ENCODE data around the gene TMEM131.
A peak's percentile ranks its signal among the peaks of the same experiment; 100 is the strongest.

TMEM131 gene

DNA sequence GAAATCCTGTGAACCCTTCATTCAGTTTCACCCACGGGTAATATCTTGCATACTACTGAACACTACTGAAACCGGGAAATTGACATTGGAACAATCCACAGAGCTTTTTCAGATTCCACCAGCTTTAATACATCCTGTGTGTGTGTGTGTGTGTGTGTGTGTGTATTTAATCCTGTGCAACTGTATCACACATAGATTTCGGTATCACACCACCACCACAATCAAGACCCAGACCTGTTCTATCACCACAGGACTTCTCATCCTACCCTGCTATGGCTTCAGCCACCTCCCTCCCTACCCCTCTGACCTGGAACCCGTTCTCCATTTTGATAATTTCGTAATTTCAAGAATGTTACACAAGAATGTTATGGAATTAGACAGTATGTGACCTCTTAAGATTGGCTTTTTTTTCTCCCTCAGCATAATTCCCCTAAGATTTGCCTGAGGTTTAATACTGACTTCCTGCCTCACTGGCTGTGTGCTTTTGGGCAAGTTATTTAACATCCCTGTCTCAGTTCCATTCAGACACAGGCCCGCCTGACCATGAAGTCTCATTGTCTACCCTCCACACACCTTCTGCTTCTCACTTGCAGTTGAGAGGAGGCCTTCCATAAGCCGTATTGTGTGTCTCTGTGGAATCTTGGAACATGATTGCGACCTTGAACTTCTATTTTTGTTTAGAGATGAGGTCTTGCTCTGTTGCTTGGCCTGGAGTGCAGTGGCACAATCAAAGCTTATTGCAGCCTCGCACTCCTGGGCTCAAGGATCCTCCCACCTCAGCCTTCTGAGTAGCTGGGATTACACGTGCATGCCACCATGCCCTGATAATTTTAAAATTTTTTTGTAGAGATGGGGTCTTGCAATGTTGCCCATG is 14.4 kb upstream of the TMEM131 start:
- Mint-ChIP-seq H3K36me3 (no peaks in the 10 kb centered on the region), H3K27me3 (no peaks in the 10 kb centered on the region), H3K4me1 (peaks cover 34 to 68% of the 10 kb centered on the region in 2 donors), H3K4me3 (peak overlapping the region; percentile 15 to 72), H3K27ac (peak overlapping the region; percentile 78), H3K9me3 (no peaks in the 10 kb centered on the region)
- ATAC-seq (replicated peaks) (no peak), DNase-seq (no peak)

DNA sequence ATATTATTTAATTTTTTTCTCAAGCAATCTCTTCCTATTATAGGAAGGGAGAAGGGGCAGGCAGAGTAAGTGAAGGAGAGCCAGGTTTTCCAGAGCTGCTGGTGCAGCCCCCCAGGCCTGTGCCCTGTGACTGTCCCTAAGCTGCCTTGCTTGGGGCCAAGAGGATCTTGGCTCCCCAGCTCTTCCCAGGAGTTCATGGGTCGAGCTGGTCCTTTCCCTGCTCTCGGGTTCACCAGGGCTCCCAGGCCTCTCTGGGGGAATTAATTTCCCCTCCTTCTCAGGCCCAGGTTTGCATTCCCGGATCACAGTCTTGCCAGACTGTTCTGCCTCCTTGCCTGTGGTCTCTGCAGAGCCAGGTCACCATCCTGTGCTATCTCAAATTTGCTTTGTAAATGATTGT is 12.7 kb upstream of the TMEM131 start:
- Mint-ChIP-seq H3K27ac (peak overlapping the region; percentile 17), H3K9me3 (no peaks in the 10 kb centered on the region), H3K4me3 (no peak overlapping the region), H3K36me3 (no peaks in the 10 kb centered on the region), H3K27me3 (no peaks in the 10 kb centered on the region), H3K4me1 (peaks cover 23 to 56% of the 10 kb centered on the region in 2 donors)
- DNase-seq (no peak), ATAC-seq (replicated peaks) (no peak)

DNA sequence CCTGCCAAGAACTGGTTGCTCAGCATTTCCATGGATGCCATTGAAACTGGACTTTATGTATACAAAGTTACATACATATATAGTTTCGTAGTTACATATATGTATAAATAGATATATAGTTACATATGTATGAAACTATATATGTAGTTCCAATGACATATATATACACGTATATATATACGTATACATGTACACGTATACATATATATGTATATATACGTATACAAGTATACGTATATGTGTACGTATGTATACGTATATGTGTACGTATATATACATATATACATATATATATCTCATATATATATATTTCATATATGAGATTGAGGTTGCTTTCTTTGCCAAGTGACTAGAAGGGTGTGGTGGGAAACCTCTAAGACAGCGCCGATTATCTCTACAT is 10.6 kb upstream of the TMEM131 start:
- DNase-seq (no peak), ATAC-seq (replicated peaks) (no peak)
- Mint-ChIP-seq H3K4me1 (peaks cover 19 to 44% of the 10 kb centered on the region in 2 donors), H3K36me3 (no peaks in the 10 kb centered on the region), H3K27ac (no peak overlapping the region), H3K4me3 (no peak overlapping the region), H3K27me3 (no peaks in the 10 kb centered on the region), H3K9me3 (no peaks in the 10 kb centered on the region)

GRCh38 chr2:98004613-98005012 is 8.9 kb upstream of the TMEM131 start:
- no peak for ATAC-seq (replicated peaks)
- H3K27ac Mint-ChIP-seq: no peak overlapping the region
- DNase-seq: no peak
- H3K4me3 Mint-ChIP-seq: no peak overlapping the region
- peaks cover 10 to 41% of the 10 kb centered on the region in 2 donors for H3K4me1 Mint-ChIP-seq
- H3K36me3 Mint-ChIP-seq: peaks cover 0 to under 1% of the 10 kb centered on the region in 2 donors
- H3K27me3 Mint-ChIP-seq: no peaks in the 10 kb centered on the region
- no peaks in the 10 kb centered on the region for H3K9me3 Mint-ChIP-seq

DNA sequence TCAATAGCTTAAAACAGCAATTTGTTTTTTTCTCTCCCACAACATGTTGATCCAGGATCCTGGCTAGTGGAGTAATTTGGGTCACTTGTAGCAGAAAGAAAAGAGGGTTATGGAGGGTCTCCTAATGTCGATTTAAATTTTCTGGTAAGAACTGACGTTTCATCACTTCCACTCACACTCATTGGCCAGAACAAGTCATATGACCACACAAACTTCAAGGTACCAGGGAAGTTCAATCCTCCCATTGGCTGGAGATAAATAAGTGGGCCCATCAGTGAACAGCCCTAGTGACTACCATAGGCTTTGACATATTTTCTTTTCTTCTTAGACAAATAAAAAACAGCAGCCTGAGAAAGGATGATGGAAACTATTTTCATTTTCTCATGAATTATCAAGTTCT is 8.3 kb upstream of the TMEM131 start:
- ATAC-seq (replicated peaks) (no peak), DNase-seq (no peak)
- no peak overlapping the region for H3K27ac Mint-ChIP-seq
- H3K36me3 Mint-ChIP-seq: peaks cover 0 to 3% of the 10 kb centered on the region in 2 donors
- no peak overlapping the region for H3K4me3 Mint-ChIP-seq
- H3K4me1 Mint-ChIP-seq: peaks cover 14 to 41% of the 10 kb centered on the region in 2 donors
- no peaks in the 10 kb centered on the region for H3K9me3 Mint-ChIP-seq
- H3K27me3 Mint-ChIP-seq: no peaks in the 10 kb centered on the region

DNA sequence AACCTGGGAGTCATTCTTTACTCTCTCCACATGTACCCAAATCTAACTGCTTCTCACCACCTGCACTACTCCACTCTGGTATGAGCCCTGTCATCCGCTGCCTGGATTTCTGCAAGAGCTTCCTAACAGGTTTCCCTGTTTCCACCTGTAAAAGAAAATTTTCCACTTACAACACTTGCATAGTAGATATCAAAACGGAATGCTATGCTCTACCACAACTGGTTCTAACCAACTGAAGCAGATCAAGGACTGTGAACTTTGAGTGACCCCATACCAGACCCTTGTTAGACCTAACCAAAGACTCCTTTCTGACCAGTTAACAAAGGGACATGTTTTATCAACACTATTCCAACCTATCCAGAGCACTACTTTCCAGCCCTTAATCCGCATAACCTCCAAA is 3.8 kb upstream of the TMEM131 start:
- H3K4me3 Mint-ChIP-seq: no peak overlapping the region
- H3K27me3 Mint-ChIP-seq: no peaks in the 10 kb centered on the region
- DNase-seq: no peak

DNA sequence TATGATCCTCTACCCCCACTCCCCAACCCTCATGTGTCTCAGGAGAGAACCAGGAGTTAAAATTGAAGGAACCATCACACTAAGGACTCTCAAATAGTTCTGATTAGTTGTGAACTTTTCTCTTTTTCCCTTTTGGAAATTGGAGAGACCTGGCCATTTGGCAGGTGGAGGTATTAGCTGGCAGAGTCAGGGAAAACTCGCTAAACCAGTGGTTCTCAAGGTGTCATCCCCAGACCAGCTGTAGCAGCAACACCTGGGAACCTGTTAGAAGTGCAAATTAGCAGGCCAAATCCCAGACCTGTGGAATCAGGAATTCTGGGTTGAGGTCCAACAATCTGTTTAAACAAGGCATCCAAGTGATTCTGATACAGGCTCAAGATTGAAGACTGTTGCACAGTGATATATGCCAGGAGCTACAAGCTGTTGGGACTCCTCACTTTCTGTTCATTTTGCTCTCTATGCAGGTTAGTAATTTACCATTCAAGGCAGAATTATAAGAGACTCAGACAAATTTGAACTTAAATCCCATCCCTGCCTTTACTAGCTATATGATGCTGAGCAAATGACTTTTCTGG is 2.8 kb upstream of the TMEM131 start:
- Mint-ChIP-seq H3K9me3 (no peaks in the 10 kb centered on the region), H3K36me3 (peaks cover 0 to 16% of the 10 kb centered on the region in 2 donors), H3K4me1 (peaks cover 21 to 44% of the 10 kb centered on the region in 2 donors), H3K27ac (no peak overlapping the region), H3K4me3 (no peak overlapping the region), H3K27me3 (no peaks in the 10 kb centered on the region)
- ATAC-seq (replicated peaks) (no peak), DNase-seq (no peak)

More for the DNA sequence above, 3.8 kb upstream of the TMEM131 start:
- ATAC-seq (replicated peaks): no peak
- Mint-ChIP-seq H3K27ac (no peak overlapping the region), H3K9me3 (no peaks in the 10 kb centered on the region), H3K4me1 (peaks cover 19 to 39% of the 10 kb centered on the region in 2 donors), H3K36me3 (peaks cover 0 to 9% of the 10 kb centered on the region in 2 donors)

DNA sequence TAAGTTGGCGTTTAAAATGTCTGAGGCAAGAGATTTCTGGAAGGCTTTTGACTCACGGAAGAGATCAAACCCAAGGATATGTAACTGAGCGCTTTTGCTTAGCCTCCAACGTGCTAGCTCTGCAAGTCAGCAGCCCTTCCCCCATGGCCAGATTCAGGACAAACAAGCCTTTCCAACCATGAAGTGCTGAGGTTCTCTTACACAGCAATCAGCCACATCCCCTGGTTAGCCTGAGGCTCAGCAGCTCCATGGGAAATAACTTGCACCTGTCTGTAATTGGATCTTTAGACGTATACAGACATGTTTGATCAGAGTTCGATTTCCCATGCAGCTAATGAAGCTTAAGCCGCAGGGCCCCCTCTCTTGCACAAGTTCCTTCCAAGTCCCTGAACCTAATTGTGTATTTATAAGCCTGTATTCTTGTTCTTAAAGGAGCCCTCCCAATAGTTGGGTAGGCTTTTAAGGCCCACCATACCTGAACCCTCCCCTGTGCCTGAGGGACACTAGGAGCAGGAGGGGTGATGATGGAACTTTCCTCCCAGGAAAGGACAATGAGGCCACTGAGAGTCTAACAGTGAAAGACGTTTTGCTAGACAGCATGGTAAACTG is 2.1 kb upstream of the TMEM131 start:
- Mint-ChIP-seq H3K4me1 (peaks cover 22 to 50% of the 10 kb centered on the region in 2 donors), H3K27ac (no peak overlapping the region), H3K9me3 (no peaks in the 10 kb centered on the region), H3K27me3 (no peaks in the 10 kb centered on the region), H3K36me3 (peaks cover 0 to 22% of the 10 kb centered on the region in 2 donors), H3K4me3 (no peak overlapping the region)
- DNase-seq (no peak), ATAC-seq (replicated peaks) (no peak)

DNA sequence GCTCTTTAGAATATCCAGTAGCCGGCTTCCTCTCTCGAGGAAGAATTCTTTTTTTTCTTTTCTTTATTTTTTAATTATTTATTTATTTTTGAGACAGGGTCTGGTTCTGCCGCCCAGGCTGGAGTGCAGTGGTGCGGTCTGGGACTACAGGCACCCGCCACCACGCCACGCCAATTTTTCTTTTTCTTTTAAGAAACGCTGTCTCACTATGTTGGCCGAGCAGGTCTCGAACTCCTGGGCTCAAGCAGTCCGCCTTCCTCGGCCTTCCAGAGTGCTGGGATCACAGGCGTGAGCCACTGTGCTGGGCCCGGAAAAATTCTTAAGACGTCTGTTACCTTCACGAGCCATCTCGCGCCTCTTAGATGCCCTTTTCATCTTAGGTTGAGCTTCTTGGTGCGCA is 931 bp upstream of the TMEM131 start:
- no peaks in the 10 kb centered on the region for H3K9me3 Mint-ChIP-seq
- DNase-seq: no peak
- H3K4me3 Mint-ChIP-seq: peak overlapping the region; percentile 89 to 93
- H3K27me3 Mint-ChIP-seq: no peaks in the 10 kb centered on the region
- no peak for ATAC-seq (replicated peaks)
- H3K27ac Mint-ChIP-seq: peak overlapping the region; percentile 96
- peaks cover 0 to 25% of the 10 kb centered on the region in 2 donors for H3K36me3 Mint-ChIP-seq
- peaks cover 27 to 53% of the 10 kb centered on the region in 2 donors for H3K4me1 Mint-ChIP-seq

GRCh38 chr2:97995026-97995733 is 568 bp downstream of the TMEM131 start:
- Mint-ChIP-seq H3K4me1 (peaks cover 30 to 56% of the 10 kb centered on the region in 2 donors), H3K27ac (peak overlapping the region; percentile 97), H3K4me3 (peak overlapping the region; percentile 91 to 93), H3K36me3 (peaks cover 7 to 33% of the 10 kb centered on the region in 2 donors), H3K9me3 (peaks cover 0 to 4% of the 10 kb centered on the region in 2 donors), H3K27me3 (no peaks in the 10 kb centered on the region)
- DNase-seq: peak; percentile 68
- peak; percentile 47 to 52 for ATAC-seq (replicated peaks)

DNA sequence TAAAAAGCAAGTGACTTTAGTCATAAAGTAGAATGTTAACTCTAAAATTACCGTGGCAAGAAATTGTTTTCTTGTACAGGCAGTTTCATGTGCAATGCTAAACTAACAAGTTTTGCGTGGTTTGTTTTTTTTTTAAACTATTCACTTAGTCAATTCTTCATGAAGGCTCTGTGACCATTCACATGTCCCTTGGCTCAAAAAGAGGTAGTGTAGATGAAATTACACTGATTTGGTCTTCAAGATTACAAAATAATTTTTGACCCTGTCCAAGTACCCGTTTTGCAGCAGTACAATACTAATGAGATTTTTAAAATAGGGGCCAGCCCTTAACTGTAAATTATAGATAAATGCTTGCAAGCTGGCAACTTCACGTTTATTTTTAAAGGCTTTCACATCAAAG is 1.3 kb downstream of the TMEM131 start:
- Mint-ChIP-seq H3K27ac (peak overlapping the region; percentile 97), H3K27me3 (no peaks in the 10 kb centered on the region), H3K4me3 (peak overlapping the region; percentile 89 to 91), H3K36me3 (peaks cover 7 to 31% of the 10 kb centered on the region in 2 donors), H3K4me1 (peaks cover 29 to 56% of the 10 kb centered on the region in 2 donors), H3K9me3 (peaks cover 0 to 4% of the 10 kb centered on the region in 2 donors)
- DNase-seq (no peak), ATAC-seq (replicated peaks) (no peak)

DNA sequence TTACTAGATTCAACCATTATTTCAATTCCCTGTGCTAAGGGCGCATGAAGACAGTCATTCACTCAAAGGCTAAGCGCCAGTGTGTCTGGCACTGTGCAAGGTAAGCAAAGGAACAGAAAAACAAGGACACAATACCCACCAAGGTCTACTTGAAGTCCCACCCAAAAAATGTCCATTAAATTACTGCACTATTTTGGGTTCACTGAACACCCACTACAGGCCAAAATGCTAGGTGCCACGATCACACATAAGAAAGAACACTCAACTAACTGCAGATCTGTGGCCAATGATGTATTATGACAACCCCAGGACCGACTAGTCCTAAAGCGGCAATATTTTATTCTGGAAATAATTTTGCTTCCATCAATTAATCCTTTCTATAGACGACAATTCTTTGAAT is 1.8 kb downstream of the TMEM131 start:
- Mint-ChIP-seq H3K9me3 (peaks cover 0 to 4% of the 10 kb centered on the region in 2 donors), H3K27ac (peak overlapping the region; percentile 97), H3K27me3 (no peaks in the 10 kb centered on the region), H3K4me1 (peaks cover 26 to 56% of the 10 kb centered on the region in 2 donors), H3K4me3 (peak overlapping the region; percentile 89 to 91), H3K36me3 (peaks cover 7 to 29% of the 10 kb centered on the region in 2 donors)
- no peak for ATAC-seq (replicated peaks)
- no peak for DNase-seq

GRCh38 chr2:97992836-97993825 is 2.6 kb downstream of the TMEM131 start:
- Mint-ChIP-seq H3K9me3 (peaks cover 6 to 10% of the 10 kb centered on the region in 2 donors), H3K27ac (peak overlapping the region; percentile 97), H3K4me3 (peak overlapping the region; percentile 89 to 91), H3K36me3 (peaks cover 13 to 37% of the 10 kb centered on the region in 2 donors), H3K27me3 (no peaks in the 10 kb centered on the region), H3K4me1 (peaks cover 31 to 63% of the 10 kb centered on the region in 2 donors)
- ATAC-seq (replicated peaks) (no peak), DNase-seq (no peak)
